GM18526 (cell line): ENCODE measurements around the gene RNF43.

Source experiments
- POLR2A ChIP-seq: IDR thresholded peaks from 3 replicates; pipeline ENCODE4 v1.6.1; 2011; ENCODE audit not compliant: insufficient read length; ENCODE audit errors: extremely low read depth

RNF43 gene

DNA sequence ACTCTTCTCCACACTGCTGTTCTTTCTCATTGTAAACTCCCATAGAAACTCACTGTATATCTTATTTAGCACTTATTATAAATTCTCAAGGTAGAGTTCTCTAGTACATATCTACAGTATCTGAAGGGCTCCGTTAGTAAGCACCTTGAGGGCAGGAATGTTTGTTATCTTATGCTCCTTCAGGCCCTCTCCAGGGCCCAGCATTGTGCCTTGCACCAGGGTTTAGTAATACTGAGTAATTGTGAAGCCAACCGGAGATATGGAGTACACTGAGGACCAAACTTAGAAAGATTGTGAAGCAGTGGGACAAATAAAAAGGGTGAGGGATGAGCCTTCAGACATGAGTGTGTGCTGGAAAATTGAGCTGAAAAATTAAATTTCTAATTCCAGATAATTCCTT is 26.4 kb downstream of the RNF43 start:
- TF ChIP-seq POLR2A, result no peak

DNA sequence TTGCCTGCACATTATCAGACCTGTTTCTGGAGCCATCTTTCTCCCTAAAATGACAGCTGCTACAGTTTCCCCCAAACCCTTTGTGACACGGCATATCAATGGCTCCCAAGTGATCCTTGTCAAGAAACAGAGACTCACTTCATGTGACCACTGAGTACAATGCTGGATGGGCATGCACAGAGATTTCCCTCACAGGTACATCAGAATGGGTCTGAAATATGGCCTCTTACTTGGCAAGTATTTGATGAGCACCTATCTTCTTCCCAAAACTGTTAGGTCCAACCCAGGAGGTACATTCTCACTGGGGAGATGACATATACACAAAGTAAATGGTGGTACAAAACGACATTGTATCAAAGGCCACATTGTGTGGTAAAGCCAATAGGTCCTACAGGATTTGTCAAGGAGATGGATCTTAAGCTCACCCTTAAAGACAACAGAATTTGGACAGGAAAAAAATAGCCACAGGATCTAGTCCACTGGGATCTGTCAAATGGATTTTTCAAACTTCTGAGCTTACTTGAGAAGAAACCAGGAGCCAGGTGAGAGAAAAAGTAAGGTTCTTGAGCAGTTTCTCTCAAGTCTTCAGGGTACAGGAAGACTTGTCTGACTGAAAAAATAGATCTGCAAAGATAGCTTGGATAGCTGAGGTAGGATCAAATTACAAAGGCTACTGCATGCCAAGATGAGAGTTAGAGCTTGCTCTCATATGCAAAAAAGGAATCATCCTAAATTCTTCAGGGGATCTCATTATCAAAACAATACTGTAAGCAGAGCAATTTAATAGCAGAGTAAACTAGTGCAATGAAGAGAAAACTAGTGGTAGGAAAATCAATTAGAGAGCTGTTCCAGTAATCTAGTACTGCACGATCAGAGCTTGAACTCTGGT is 28.8 kb downstream of the RNF43 start:
- TF ChIP-seq POLR2A, result no peak

DNA sequence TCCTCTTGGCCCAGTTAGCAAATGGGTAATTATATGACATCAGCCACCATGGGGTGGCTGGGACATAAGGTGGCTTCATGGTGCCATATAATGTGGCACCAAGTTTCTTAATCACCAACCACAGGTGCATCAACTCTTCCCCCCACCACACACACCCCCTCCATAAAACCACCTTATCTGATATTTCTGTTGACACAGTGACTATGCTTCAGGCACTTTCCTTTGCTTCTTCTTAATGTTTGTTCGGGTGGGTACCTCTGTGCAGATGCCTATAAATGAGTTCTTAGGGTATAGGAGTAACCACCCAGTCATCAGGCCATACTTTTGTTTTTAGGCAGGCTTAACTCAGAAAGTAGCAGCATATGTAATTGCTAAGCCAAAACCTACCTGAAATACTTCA is 29.5 kb downstream of the RNF43 start:
- TF ChIP-seq POLR2A, result no peak

DNA sequence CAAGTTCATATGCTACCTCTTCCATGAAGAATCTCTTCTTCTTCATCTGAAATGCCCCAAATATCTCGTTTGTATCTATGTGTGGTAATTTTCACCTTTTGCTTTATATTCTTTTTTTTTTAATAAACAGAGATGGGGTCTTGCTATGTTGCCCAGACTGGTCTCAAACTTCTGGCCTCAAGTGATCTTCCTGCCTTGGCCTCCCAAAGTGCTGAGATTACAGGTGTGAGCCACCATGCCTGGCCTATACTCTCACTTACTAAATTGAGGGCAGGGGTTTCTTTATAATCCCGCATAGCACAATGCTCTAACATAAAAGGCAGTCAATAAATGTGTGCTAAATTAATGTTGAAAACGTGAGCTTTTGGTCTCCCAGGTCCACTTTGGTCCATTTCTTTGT is 30.6 kb downstream of the RNF43 start:
- TF ChIP-seq POLR2A, result no peak

DNA sequence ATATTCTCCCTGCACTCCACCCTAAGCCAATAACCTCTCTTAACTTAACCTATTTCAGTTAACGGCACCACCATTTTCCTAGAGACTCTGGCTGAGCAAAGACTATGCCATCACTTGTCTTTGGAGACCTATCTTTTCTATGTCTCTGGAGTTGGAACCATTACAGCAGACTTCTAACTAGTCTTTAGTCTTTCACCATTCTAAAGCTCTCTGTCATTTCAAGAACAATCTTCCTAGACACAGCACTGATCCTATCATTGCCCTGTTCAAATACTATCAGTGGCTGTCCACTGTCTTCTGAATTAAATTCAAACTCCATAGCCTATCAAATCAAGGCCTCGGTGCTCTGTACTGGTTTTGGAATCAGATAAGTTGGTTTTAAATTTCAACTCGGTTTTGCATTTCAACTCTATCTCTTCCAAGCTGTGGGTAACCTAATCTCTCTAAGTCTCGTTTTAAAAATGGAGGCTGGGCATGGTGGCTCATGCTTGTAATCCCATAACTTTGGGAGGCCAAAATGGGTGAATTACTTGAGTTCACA is 31.9 kb downstream of the RNF43 start:
- TF ChIP-seq POLR2A, result no peak

DNA sequence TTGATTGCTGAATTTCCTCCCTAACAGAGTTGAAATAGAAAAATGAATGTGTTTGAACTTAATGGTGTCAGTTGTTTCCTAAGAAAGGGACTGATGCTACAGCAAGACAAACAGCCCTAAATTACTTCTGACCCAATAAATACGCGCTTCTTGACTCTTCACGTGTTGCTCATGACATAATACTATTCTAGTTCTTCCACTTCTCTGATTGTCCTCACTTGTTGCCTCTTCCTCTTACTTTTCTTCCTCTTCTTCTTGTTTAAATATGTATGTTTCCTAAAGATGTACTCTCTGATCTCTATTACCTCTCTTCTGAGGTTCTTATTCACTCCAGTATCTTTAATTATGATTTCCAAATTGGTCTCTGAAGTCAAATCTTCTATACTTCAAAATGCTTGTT is 32.4 kb downstream of the RNF43 start:
- no peak for TF ChIP-seq POLR2A

DNA sequence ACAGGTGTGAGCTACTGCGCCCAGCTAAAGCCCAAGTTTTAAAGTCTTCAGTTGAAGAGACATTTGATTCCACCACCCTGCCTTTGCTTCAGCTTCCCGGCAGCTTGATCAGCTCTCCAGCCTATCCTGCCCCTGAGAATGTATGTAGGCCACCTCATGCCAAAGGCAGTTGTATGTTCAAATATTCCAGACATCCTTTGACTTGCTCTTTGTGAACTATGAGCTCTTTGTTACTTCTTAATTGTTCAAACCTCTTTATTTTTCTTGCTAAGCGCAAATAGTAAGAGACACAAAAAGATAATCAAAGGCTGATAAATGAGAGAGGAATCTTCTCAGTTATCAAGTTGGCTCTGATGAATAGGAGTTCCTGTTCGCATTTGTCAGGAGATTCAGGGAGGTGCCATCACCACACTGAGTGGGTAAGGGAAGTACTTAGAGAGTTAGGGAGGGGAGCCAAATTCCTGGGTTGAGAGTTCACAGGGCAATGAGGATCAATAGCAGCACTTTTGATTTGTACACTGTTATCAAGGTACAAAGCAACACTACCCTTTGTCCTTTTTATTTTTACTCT is 33.4 kb downstream of the RNF43 start:
- no peak for TF ChIP-seq POLR2A

DNA sequence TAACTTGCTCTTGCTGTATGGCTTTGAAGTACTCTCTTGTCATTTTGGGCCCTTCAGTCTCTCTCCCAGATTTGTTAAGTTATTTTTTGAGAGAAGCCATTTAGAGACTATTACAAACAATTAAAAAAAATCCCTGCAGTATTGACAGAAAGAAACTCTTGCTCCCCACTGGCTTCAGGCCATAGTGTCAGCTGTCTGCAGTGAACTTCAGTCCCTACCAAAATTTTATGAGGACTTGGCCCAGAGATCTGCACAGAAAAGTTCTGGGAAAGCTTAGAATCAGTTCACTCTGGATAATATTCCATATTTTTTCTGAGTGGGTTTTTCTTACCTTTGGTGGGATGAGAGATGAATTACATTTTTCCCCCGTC is 34.5 kb downstream of the RNF43 start:
- TF ChIP-seq POLR2A, result no peak

DNA sequence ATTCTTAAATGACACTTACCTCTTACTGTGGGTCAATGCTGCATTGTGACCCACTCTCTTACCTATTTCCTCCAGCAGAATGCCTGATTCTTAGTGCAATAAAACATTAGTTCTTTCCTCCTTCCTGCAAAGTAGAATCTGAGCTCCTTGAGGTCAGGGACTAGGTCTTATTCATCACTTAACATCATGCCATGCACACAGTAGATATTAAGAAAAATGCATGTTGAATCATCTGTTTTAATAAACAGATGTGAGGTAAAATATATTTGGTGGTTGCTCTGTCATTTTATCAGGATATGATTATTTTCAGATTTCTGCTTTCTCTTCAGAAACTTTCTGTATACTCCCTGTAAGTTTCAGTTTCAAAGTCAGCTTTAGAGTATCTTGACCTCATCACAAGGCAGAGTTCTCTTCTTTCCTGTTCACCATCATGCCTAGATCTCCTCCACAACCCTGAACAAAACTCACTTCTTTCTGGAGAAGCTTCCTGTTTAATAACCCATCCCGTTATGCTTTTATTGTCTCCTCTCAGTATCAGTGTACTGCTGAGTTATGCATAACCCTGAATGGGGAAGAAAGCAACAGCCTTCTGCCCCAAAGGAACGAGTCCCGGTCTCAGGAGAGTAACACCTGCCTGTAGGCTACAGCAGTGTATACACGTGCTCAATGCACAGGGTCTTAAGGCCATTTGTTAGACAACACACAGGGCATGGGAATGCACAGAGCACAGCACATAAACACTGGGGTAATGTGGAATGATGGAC is 35.0 kb downstream of the RNF43 start:
- no peak for TF ChIP-seq POLR2A

DNA sequence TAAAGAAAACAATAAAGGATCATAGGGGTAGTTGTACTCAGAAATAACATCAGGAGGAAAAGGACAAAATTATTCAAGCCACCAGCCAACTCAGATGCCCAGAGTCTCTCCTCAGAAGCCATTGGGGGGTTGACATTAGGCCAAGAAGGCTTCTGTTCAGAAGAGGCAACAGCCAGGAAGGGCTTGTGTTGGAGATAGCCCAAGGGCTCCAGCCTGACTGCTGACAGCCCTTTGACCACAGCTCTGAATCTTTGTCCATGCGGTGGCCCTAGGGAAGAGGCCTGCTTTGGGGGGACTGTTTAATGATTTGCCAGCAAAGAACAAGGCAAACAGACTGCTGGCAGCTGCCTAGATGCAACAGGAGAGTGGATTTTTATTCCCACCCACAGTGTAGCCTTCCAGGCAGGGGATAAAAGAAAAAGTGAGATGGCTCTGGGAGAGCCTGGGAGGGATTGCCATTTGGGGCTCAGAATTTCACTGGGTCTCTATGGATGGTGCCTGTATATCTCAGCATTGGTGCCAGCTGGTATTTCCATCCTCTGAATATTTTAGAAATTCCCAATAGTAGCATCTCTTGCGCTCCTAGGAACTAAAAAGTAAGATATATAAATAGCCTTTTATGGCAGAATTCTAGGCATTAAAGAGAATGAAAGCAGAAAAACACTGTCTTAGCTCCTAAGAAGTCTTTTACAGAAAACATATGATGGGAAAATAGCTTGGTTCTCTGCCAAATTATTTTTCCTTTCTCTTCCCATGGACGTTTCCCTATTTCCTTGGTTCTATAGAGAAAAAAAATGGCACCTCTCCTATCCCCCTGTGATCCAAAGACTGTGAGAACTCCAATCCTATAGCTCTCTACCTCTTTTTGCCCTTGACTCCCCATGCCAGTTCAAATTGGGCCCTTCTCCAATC is 36.0 kb downstream of the RNF43 start:
- TF ChIP-seq POLR2A, result no peak

DNA sequence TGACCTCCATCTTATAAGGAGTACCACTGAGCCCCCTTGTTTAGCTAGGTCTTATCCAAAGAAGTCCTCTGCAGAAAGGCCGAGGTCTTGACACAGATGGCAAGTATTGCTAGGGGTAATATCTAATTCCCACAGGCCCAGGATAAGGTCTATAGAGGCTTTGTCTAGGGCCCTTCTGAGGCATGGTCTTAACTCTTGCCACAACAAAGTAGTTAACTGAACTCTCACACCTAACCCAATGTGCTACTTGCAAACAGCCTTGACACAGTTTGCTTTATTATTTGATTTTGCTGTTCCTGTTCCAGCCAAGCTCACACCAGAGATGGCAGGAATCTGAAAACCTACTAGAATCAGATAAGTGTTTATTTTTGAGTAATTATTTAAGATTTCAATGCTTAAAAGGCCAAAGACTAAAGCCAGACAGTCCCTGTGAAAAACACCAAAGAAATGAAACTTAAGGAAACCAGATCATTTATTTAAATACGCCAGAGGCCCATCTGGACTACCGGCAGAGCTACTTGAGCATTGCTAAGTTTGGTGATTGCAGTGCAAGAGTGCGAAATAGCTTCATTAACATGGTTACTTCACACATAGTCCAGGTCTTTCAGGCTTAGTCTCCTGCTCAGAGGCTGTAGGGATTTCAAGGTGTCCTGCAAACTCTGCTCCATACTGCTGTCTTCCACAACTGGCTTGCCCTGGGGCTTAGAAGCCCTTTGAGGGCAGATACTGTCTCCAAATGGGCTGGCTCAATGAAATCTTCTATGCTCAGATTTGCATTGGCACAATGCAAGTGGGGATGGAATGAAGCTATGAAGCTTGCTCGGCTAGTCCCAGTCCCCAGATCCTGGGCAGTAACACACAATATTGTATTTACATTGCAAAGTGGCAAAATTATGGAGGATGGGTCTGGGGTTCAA is 36.9 kb downstream of the RNF43 start:
- TF ChIP-seq POLR2A, result no peak

DNA sequence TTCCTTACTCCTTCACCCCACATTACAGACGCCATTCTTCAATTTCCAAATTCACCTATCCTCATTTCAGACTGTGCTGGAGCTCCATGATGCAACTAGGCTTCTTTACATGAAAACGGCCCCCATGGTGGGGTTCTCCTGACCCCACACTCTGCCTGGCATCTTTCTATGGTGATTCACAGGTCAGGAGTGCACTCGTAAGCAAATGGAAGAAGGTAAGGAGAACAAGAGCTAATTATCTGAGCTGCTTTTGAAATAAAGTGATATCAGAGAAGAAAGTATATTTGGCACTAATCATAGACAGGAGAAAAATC is 37.9 kb downstream of the RNF43 start:
- no peak for TF ChIP-seq POLR2A

DNA sequence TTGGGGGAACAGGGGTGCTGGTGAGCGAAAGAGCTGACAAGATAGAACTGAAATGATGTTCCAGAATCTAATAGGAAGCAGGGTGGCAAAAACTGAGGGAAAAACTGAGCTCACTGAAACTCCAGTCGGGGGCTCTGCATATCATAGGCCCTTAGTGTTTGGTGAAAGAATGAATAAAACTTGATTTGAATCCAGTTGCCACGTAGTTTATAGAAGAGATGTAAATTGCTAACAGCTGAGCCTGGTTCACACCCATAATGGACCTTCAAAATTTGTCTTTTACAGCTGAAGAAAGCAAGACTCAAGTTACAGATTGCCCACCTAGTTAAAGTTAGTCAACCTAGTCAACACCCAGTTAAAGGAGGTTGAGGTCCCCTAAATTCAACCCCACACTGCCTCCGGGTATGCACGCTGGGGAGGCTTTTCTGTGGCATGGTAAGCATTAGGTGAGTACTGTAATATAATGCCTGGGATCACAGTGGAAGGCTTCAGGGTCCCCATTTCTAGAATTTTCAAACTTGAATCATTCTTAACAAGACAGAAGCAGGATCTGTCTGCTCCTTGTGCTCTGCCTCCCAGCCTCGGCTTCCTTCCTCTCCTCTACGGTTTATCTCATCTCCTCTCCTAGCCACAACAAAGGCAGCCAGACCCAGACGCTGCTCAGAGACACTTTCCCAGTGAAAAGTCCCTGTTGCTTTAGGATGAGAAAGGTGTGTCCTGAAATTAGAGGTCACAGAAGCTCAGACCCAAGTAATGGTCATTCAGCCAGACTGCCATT is 38.4 kb downstream of the RNF43 start:
- TF ChIP-seq POLR2A, result no peak
